Astrocyte (in vitro differentiated cells and primary cell): Measurements from ENCODE around the gene SNAP47.

Experiments
- CTCF ChIP-seq: IDR thresholded peaks from 2 replicates; pipeline ENCODE4 v1.5.1; 2011; ENCODE audit warnings: low read depth, mild to moderate bottlenecking, inconsistent platforms, low read length, moderate library complexity; ENCODE audit not compliant: insufficient read depth
- EZH2 ChIP-seq: IDR thresholded peaks from 2 replicates; pipeline ENCODE4 v1.6.1; 2012; ENCODE audit warnings: mild to moderate bottlenecking, low read length, inconsistent platforms; ENCODE audit not compliant: insufficient read depth

- TF ChIP-seq CTCF (no peak), EZH2 (no peak)
Observed at GRCh38 chr1:227728059-227728891, 7.0 kb upstream of the SNAP47 start.
